Breast epithelium (tissue), 3 donors: ENCODE results near the gene KLF12.

ENCODE experiments used
- CTCF ChIP-seq, 3 donors: fragments of 450-650 bp; IDR thresholded peaks; one replicate each; pipeline ENCODE4 v1.5.1; 2016 to 2017; ENCODE audit warnings: antibody characterized with exemption in 3 of 3, mild to moderate bottlenecking in 3 of 3, moderate library complexity in 3 of 3
- POLR2A ChIP-seq: fragments of 450-650 bp; IDR thresholded peaks from one replicate; pipeline ENCODE4 v1.6.1; 2016; ENCODE audit warnings: antibody characterized with exemption, mild to moderate bottlenecking, moderate library complexity

- TF ChIP-seq CTCF (IDR thresholded peaks at IDR 0.05) (no peak), POLR2A (no peak)
Observed at GRCh38 chr13:74104661-74105275, 29.4 kb downstream of the KLF12 start.
